NCI-H1436 treated with DMSO at 0.1 percent for 48 hours (cell line): ENCODE data around the gene HOXD13.

Source experiments
- DNase-seq: peaks from one replicate; lab custom pipeline; 2025; lab: John Stamatoyannopoulos, UW

HOXD13 gene

DNA sequence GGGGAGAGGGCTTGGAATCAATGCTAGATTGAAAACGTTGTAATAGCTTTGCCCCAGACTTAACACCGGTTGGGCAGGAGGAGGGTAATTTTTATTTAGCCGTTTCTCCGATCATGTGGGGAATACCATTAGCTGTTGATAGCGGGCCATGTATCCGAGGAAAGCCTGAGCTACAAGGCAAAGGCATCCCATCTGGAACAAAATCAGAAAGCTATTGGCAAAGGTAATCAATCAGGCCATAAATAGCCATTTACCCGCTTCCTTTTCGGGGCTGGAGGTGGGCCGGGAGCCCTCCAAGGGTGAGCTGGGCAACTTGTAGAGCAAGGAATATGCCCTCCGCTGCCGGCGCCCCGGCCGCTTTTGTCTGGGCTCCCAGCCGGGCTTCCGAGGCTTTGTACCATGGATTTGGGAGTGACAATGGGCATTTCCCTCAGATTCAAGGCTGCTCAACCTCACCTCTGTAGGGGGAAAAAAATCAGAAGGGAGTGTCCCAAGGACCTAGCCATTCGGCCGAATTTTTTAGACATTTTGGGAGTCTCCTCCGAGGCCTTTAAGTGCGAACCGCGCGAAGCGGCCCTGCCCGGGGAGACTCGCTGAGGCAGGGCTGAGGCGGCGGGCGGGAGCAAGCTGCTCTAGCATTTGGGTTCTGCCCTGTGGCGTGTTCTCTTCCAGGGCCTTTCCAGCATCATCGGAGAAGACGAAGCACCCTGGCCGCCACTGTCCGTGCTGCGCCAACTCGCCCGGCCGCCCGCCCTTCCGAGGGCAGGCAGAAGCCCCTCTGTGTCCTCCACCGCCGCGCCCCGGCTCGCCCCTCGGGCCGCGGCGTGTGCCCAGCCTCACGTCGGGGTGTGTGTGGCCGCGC lies 28.9 kb downstream of the HOXD13 start:
- no peak for DNase-seq

DNA sequence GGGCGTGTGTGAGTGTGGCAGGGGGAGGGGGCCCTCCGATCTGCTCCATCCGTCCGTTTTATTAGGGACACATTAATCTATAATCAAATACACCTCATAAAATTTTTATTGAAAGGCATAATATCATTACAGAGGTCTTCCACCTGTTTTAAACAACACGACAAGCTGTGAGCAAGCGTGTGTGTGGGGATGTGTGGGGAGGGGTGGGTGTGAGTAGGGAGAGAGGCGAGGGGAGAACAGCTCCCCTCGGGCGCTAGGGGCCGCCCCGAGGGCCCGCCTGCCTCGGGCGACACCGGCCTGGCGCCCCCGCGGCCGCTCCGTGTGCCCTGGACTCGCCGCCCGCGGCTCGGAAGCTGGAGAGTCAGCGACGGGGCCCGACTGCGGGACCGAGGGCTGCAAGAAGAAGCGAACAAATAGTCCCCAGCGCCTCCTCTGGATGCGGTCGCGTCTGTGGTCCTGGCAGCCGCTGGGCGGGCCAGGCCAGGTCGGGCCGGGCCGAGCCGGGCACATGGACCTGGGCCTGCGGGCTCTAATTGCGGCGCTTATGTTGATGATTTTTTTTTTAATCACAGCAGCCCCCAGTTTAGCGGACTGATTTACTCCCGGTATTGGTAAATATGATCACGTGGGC lies 29.6 kb downstream of the HOXD13 start:
- no peak for DNase-seq

DNA sequence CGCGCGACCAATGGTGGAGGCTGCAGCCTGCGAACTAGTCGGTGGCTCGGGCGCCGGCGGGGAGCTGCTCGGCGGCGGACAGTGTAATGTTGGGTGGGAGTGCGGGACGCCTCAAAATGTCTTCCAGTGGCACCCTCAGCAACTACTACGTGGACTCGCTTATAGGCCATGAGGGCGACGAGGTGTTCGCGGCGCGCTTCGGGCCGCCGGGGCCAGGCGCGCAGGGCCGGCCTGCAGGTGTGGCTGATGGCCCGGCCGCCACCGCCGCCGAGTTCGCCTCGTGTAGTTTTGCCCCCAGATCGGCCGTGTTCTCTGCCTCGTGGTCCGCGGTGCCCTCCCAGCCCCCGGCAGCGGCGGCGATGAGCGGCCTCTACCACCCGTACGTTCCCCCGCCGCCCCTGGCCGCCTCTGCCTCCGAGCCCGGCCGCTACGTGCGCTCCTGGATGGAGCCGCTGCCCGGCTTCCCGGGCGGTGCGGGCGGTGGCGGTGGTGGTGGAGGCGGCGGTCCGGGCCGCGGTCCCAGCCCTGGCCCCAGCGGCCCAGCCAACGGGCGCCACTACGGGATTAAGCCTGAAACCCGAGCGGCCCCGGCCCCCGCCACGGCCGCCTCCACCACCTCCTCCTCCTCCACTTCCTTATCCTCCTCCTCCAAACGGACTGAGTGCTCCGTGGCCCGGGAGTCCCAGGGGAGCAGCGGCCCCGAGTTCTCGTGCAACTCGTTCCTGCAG lies 30.3 kb downstream of the HOXD13 start, which contains the start of gene HOXD9:
Gene HOXD9 (plus strand): TSS at position 37 of the 728 bp plus-strand sequence. CDS start 50 bp downstream, at position 87.
- no peak for DNase-seq

DNA sequence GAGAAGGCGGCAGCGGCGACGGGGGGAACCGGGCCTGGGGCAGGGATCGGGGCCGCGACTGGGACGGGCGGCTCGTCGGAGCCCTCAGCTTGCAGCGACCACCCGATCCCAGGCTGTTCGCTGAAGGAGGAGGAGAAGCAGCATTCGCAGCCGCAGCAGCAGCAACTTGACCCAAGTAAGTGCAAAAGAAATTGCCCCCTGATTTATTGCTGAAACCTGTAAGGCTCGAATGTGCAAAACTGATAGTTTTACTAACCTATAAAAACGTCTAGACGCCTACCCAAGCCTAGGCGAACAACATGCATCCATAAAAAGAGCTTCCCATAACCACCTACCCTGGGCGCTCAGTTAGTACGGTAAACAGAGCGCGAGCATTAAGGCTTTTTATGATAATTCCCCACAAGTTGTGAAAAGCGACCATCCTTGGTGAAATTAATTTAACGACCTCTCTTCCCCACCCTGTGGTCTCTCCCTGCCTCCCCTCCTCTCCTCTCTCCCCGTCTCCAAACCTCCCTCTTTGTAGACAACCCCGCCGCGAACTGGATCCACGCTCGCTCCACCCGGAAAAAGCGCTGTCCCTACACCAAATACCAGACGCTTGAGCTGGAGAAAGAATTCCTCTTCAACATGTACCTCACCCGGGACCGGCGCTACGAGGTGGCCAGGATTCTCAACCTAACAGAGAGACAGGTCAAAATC lies 31.0 kb downstream of the HOXD13 start:
- DNase-seq = no peak

DNA sequence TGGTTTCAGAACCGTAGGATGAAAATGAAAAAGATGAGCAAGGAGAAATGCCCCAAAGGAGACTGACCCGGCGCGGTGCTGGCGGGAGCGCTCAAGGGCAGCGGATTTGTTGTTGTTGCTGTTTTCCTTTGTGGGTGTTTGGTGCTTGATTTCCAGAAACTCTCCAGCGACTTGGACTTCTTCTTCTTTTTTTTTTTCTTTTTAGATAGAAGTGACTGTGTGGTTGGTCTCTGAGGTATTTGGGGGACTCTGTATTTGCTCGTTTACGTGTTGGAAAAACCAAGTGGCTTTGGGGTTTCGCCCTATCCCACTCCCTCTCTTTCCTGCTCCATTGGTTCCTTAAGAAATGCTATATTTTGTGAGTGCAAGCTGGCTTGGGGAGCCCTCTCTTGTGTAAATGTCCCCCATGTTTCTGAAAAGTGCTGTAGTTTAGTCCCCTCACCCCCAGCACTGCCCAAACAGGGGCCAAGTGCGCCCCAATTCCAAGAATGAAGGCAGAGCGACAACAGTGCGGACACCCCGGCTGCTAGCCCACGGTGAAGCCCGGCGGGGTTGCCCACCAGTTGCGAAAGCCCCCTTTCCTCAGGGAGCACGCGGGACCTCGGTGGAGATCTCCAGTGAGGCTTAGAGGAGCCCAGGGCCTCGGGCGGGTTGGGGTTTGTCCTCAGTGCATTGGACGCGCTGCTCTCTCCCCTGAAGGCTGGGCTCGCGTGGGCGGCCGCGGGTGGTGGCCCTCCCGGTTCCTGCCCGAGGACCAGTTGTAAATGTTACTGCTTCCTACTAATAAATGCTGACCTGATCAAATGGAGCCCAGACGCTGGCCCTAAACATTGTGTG lies 31.8 kb downstream of the HOXD13 start:
- no peak for DNase-seq

DNA sequence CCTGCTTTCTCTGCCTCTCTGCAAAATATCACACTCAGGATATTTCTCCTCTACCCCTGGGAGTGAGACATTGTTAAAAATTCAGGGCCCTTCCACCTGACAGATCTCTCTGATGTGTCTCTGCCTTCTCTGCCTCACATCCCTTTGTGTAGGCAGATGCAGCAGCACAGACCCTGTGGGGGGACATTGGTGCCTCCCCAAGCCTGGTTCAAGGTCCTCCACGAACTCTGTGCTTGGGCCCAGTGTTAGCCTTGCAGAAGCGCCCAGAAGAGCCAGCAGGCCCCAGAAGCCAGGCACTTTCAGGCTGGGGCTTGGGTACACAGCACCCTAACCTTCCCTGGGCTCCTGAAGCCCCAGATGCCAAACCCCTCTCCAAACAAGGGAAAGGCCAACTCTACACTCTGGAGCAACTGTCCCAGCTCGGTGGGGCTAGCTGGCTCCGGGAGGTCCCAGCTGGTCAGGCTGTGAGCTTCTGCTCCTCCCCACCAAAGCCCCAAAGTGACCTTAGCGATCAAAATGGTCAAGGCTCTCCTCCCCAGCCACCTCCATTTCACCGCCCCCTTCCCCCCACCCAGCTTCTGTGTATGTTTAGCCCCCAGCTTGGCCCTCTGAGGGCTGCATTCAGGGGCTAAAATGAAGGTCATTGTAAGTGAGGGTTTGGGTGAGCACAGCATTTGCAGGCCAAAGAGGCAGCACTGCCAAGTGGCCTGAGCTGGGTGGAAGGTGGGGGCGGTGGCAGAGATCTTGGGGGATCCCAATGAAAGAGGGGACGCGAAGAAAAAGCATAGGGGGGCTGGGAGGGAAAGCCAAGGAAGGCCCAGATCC lies 32.6 kb downstream of the HOXD13 start:
- DNase-seq = no peak

DNA sequence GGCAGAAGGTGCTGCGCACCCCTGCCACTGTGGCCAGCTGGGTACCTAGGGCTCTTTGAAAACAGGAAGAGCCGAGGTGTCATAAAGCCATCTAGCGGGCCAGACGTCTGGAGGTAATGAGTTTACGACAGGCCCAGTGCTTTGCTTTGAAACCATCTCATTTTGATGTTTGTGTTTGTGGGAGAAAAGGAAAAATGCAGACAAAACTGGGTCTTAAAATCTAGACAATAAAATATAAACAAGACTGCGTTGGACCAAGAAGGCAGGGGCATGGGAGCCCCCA lies 33.2 kb downstream of the HOXD13 start:
- DNase-seq = no peak

DNA sequence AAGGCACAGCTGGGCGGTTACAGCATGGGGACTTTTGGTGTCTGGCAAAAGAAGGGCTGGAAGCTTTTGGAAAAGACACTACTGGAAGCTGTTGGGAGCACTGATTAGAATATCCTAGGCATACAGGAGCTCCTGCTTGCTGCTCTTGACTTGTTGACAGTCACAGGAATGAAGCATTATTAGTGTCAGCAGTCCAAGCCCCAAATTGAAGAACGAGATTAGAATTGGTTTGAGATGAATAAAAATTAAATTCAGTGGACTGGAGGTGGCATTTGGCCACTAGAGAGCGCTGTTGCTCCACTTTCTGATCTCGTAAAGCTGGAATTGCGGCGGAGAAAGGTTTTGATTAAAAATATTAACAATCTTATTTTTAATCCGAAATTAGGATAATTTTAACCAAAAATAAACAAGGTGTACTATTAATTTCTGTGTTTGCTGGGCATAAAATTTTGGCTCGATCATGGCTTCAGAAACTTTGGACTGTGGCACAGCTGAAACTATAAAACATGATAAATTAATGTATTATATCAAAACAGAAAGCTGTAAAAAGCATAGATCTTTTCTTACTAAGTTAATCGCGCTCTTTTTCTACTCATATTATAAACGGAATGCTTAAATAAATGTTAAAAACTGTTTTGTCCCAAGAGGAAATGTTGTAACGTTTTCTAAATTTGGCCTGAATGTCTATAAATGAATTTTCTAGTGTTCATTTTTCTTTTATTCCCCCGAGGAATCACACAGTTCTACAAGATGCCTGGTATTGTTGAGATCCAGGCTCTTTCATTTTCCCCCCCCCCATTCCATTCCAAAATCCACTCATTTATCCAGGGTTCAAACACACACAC lies 34.6 kb downstream of the HOXD13 start:
- peak; percentile 25 for DNase-seq

DNA sequence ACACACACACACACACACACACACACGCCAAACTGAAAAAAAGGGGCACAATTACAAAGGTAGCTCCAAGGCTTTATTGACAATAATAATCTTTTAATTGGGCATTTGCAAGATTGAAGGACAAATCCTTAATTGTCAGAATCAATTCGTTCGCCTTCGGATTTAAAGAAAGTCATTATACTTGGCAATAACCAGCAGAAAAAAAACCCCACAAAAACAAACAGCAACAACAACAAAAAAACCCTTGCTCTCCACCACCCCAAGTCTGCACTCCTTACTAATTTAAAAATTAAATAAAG lies 35.2 kb downstream of the HOXD13 start:
- no peak for DNase-seq

DNA sequence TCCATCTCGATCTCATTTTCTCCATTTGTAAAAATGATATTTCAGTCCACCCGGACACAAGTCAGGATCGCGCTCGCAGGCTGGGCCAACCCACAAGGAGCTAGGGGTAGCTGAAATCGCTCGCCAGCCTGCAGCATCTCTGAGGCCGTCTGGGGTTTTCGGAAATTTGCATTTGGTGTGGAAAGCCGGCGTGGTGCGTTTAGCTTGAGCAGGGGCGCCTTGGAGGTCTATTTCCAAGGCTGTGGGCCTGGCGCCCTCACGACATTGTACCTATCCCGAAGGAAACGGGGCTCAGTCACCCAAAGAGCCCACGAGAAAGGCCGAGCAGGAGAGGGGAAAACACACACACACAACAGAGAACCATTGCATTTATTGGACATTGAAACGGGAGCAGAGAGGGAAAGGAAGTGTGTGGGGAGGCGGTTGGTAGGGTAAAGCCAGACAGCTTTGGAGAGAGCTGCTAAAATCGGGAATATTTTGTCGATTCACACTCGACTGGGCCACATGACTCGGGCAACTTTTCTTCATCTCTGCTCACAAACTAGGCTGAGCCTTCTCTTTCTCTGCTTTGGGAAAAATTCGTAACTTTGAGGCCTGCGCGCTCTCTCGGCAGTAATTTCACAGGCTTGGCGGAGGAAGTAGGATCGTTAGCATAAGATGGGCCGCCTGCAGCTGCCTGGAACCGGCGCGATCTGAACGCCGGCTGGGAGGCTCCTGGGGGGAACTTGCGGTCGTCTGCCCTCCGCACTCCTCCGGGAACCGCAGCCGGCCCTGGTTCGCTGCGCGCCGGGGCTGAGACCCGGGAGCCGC lies 35.9 kb downstream of the HOXD13 start:
- no peak for DNase-seq

DNA sequence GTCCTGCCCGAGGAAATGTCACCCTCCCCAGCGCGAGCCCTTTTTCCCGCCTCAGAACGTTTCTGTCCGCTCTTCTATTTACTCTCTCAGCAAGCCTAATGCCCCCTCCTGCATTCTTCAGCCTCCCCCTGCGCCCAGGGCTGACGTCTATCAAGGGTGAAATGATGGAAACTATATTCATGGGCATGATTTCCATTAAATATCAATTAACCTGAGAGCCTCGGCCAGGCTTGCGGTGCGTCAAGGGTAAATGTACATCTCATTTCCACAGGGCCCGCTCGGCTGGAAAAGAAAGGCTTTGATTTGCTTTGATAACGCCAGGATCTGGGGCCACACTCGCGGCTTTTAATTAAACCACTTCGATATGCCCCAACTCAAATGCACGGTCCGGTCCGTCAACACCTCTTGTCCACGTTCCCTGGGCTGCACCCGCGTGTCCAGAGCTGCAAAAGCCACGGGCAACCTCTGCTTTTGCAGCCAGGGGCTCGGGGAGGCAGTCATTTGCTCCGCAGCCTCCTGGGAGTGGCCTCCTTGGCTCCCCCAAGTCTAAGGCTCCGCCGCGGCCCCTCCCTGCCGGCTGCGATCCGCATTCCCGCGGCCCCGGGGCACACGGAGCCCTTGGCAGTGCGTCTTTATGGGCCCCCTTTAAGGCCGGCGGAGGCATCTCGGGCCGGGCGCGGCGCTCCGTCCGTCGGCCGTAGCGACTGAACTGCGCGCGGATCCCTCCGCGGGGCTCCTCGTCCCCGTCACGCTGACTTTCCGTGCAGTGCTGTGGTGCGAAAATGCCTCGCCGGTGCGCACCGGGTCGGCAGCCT lies 36.7 kb downstream of the HOXD13 start, which contains the start of gene HOXD8:
Gene HOXD8 (plus strand): TSS at position 724 of the 815 bp plus-strand sequence. CDS start 662 bp downstream, outside the sequence.
- DNase-seq = peak; percentile 39

DNA sequence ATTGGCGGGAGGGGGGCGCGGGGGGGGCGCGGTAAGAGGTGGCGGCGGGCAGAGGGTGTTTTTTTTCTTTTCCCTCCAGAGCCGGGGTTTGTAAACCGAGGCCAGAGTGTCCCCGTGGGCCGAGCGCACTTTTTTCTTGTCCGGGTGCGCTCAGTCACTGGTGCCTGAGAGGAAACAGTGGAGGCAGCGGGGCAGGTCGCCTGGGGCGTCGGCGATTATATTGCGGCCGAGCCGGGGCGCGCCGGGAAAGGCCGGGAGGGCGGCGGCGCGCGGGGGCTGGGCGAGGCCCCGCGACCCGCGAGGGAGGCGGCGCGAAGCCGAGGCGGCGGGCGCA lies 37.3 kb downstream of the HOXD13 start:
- DNase-seq = no peak

DNA sequence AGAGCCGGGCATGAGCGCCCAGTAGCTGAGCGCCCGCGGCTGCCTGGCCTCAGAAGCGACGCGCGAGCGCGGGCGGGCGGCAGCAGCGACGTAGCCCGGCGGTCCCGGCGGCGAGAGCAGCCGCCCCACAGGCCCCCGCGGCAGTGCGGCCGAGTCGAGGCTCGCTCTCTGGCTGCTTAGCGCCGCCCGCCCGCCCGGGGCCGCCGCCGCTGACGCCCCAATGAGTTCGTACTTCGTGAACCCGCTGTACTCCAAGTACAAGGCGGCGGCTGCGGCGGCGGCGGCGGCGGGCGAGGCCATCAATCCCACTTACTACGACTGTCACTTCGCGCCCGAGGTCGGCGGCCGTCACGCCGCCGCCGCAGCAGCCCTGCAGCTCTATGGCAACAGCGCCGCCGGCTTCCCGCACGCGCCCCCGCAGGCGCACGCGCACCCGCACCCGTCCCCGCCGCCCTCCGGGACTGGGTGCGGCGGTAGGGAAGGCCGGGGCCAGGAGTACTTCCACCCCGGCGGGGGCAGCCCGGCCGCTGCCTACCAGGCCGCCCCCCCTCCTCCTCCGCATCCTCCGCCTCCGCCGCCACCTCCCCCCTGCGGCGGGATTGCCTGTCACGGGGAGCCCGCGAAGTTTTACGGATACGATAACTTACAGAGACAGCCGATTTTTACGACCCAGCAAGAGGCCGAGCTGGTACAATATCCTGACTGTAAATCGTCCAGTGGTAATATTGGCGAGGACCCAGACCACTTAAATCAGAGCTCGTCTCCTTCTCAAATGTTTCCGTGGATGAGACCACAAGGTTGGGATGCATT lies 37.8 kb downstream of the HOXD13 start:
- no peak for DNase-seq

DNA sequence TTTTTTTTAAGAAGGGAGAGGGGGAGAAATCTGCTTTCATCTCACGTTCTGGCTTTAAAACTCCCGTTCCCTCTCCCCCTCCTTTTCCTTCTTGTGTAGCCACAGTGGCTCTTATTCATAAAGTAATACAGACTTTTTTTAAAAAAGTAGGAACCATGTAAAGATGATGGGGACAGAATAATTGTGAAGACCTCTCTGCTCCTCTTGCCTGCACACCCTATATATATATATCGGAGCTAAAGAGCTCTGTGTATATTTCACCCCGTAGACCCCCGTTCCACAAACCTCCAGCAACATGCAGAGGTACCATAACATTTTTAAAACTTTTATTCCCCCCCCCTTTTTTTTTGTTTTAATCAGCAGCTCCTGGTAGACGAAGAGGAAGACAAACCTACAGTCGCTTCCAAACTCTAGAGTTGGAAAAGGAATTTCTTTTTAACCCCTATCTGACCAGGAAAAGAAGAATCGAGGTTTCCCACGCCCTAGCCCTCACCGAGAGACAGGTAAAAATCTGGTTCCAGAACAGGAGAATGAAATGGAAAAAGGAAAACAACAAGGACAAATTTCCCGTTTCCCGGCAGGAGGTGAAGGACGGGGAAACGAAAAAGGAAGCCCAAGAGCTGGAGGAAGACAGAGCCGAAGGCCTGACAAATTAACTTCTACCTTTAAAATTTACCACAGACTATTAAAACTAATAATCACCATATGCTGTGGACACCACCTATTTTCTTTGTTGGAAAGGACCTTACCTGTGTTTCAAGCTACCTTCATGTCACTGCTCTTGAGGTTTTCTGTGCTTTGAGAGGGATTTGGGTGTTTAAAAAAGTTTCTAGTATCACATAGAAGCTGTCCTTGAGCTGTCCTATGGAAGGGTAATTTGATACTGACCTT lies 38.7 kb downstream of the HOXD13 start:
- no peak for DNase-seq

DNA sequence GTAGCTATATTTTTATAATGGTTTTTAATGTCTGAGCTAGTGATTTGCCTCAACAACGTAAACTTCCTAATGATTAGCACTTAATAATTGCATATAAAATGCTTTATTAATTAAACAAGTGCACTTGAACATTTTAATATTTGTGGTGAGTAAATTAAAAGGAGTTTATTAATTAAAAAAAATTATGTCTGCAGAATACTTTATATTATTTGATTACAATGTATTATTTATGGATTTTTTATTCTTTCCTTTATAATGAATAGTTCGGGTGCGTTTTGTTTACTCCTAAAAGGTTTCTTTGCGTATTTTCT lies 39.3 kb downstream of the HOXD13 start:
- no peak for DNase-seq
